ENCODE measurements around the gene RPH3AL. TPM values are rescaled to one million over a fixed set of nuclear protein-coding genes. Genes with fewer than 3 reads are reported as not detected.

Gene RPH3AL
- total RNA-seq, 1 experiment from 2014 or later = 26.0 TPM

- H3K36me3 ChIP-seq (ENCODE audit: low read depth) = no peaks in the 10 kb centered on the region
- H3K79me2 ChIP-seq (ENCODE audit: low read depth) = no peaks in the 10 kb centered on the region
- intact Hi-C loops (cut with micrococcal nuclease; ENCODE audit: unreplicated experiment) = no loop called here
- no peaks in the 10 kb centered on the region for H3K9me3 ChIP-seq (ENCODE audit: insufficient read depth, low read depth)
- no peak overlapping the region for H3K27ac ChIP-seq
- BruUV-seq (replicated peaks) = no TSS peak
- CTCF ChIA-PET = interaction anchor here (0.6 kb wide), 1 partner anchor 137 kb away, joined by 6 read pairs; no protein-coding TSS in a partner anchor
- H3K9me2 ChIP-seq (ENCODE audit: insufficient read depth) = no peaks in the 10 kb centered on the region
- H2AFZ ChIP-seq = no peak overlapping the region
- no peaks in the 10 kb centered on the region for H3K4me1 ChIP-seq (replicated peaks; ENCODE audit: insufficient read depth)
- H3K27me3 ChIP-seq (ENCODE audit: insufficient read depth, low read depth) = peaks cover 4% of the 10 kb centered on the region; the same call in 1 of the 2 replicates
- POLR2A ChIA-PET (ENCODE audit: unreplicated experiment) = no interaction called here
- H3K4me2 ChIP-seq = no peak overlapping the region
- peak in 1 of 2 experiments; percentile 1 for DNase-seq
- TF ChIP-seq CTCF (conservative IDR thresholded peaks at IDR 0.05) (no peak), EZH2 (IDR thresholded peaks at IDR 0.05; ENCODE audit: low read depth) (no peak)
- no peaks in the 10 kb centered on the region for H4K20me1 ChIP-seq (ENCODE audit: insufficient read depth)
- no peaks in the 10 kb centered on the region for H3F3A ChIP-seq (ENCODE audit: insufficient read depth, low read depth)
- H3K4me3 ChIP-seq = no peak overlapping the region
These were observed 67.8 kb downstream of the RPH3AL start for GRCh38 chr17:284676-285355.

- H3K4me3 ChIP-seq = no peak overlapping the region
- H3K9me3 ChIP-seq (ENCODE audit: insufficient read depth, low read depth) = no peaks in the 10 kb centered on the region
- TF ChIP-seq EZH2 (IDR thresholded peaks at IDR 0.05; ENCODE audit: low read depth) (no peak), CTCF (conservative IDR thresholded peaks at IDR 0.05) (no peak)
- no peak overlapping the region for H3K27ac ChIP-seq
- BruUV-seq (replicated peaks) = no TSS peak
- no peaks in the 10 kb centered on the region for H3K79me2 ChIP-seq (ENCODE audit: low read depth)
- H3K9me2 ChIP-seq (ENCODE audit: insufficient read depth) = no peaks in the 10 kb centered on the region
- no peaks in the 10 kb centered on the region for H3K4me1 ChIP-seq (replicated peaks; ENCODE audit: insufficient read depth)
- no peak overlapping the region for H3K4me2 ChIP-seq
- no peaks in the 10 kb centered on the region for H3F3A ChIP-seq (ENCODE audit: insufficient read depth, low read depth)
- CTCF ChIA-PET = interaction anchor here (0.6 kb wide), 1 partner anchor 137 kb away, joined by 6 read pairs; no protein-coding TSS in a partner anchor
- H3K27me3 ChIP-seq (ENCODE audit: insufficient read depth, low read depth) = peaks cover 5% of the 10 kb centered on the region; the same call in 1 of the 2 replicates
- POLR2A ChIA-PET (ENCODE audit: unreplicated experiment) = no interaction called here
- DNase-seq = peak in 1 of 2 experiments; percentile 4
- no peaks in the 10 kb centered on the region for H3K36me3 ChIP-seq (ENCODE audit: low read depth)
- H2AFZ ChIP-seq = no peak overlapping the region
- no peaks in the 10 kb centered on the region for H4K20me1 ChIP-seq (ENCODE audit: insufficient read depth)
- intact Hi-C loops (cut with micrococcal nuclease; ENCODE audit: unreplicated experiment) = no loop called here
These were observed 68.5 kb downstream of the RPH3AL start for GRCh38 chr17:283911-284675.

GRCh38 chr17:282912-283882 is 69.4 kb downstream of the RPH3AL start:
- Histone ChIP-seq H3F3A (ENCODE audit: insufficient read depth, low read depth) (no peaks in the 10 kb centered on the region), H2AFZ (no peak overlapping the region), H3K27me3 (ENCODE audit: insufficient read depth, low read depth) (peaks cover 5% of the 10 kb centered on the region; the same call in 1 of the 2 replicates), H4K20me1 (ENCODE audit: insufficient read depth) (no peaks in the 10 kb centered on the region), H3K9me3 (ENCODE audit: insufficient read depth, low read depth) (no peaks in the 10 kb centered on the region), H3K4me1 (replicated peaks; ENCODE audit: insufficient read depth) (no peaks in the 10 kb centered on the region), H3K27ac (no peak overlapping the region), H3K9me2 (ENCODE audit: insufficient read depth) (no peaks in the 10 kb centered on the region), H3K4me2 (no peak overlapping the region), H3K36me3 (ENCODE audit: low read depth) (no peaks in the 10 kb centered on the region), H3K79me2 (ENCODE audit: low read depth) (no peaks in the 10 kb centered on the region), H3K4me3 (no peak overlapping the region)
- CTCF ChIA-PET = no interaction called here
- intact Hi-C loops (cut with micrococcal nuclease; ENCODE audit: unreplicated experiment) = no loop called here
- DNase-seq = peak in 1 of 2 experiments; percentile 12
- no TSS peak for BruUV-seq (replicated peaks)
- POLR2A ChIA-PET (ENCODE audit: unreplicated experiment) = no interaction called here
- TF ChIP-seq CTCF (conservative IDR thresholded peaks at IDR 0.05) (no peak), EZH2 (IDR thresholded peaks at IDR 0.05; ENCODE audit: low read depth) (no peak)
